K562 (cell line): ENCODE data around the gene CREB5. TPM values are rescaled to one million over a fixed set of nuclear protein-coding genes. Genes with fewer than 3 reads are reported as not detected.

Experiments used
- E2F6 ChIP-seq, 2 experiments: IDR thresholded peaks; 2 replicates each; pipeline ENCODE4 v1.6.1; 2011; ENCODE audit warnings: borderline replicate concordance in 1 of 2, control low read depth in 1 of 2, low read depth in 1 of 2, low read length in 1 of 2, mild to moderate bottlenecking in 1 of 2, mixed read lengths in 1 of 2, moderate library complexity in 1 of 2; ENCODE audit not compliant: insufficient read depth in 1 of 2, insufficient read length in 1 of 2, poor library complexity in 1 of 2, severe bottlenecking in 1 of 2; ENCODE audit errors: extremely low read depth in 1 of 2
- GTF2E2 ChIP-seq: fragments of 200-800 bp; sonication (Bioruptor generic); IDR thresholded peaks from 2 replicates; pipeline ENCODE4 v1.6.1; 2016; ENCODE audit warnings: missing genetic modification characterization, missing compliant biosample characterization
- HEY1 ChIP-seq: fragments of 250-450 bp; sonication (Bioruptor Pico); IDR thresholded peaks from 2 replicates; pipeline ENCODE4 v1.5.0; 2020; ENCODE audit warnings: mild to moderate bottlenecking, moderate library complexity, borderline replicate concordance
- IRF9 ChIP-seq: fragments of 450-650 bp; IDR thresholded peaks from 2 replicates; pipeline ENCODE4 v1.6.1; 2016; ENCODE audit warnings: missing biosample characterization, missing genetic modification characterization
- L3MBTL2 ChIP-seq: fragments of 450-650 bp; IDR thresholded peaks from 2 replicates; pipeline ENCODE4 v1.6.1; 2016; ENCODE audit warnings: mild to moderate bottlenecking, moderate library complexity
- RCOR1 ChIP-seq, 2 experiments: IDR thresholded peaks; 2 replicates each; pipeline ENCODE4 v1.6.1; 2012; ENCODE audit warnings: low read depth in 2 of 2, low read length in 2 of 2, borderline replicate concordance in 1 of 2, improper control_type of control experiment in 1 of 2
- REST ChIP-seq, 2 experiments: fragments of 450-650 bp; formaldehyde crosslinking in 1 of 2; IDR thresholded peaks; 2 replicates each; pipeline versions ENCODE4 v1.4.0 to v1.6.1; 2014 to 2020; ENCODE audit warnings: mild to moderate bottlenecking in 2 of 2, borderline replicate concordance in 1 of 2, low read depth in 1 of 2
- SMAD4 ChIP-seq: fragments of 250-450 bp; sonication (Bioruptor Pico); conservative IDR thresholded peaks from 2 replicates; pipeline ENCODE4 v1.8.0; 2021; ENCODE audit warnings: inconsistent platforms, mild to moderate bottlenecking, moderate library complexity
- SNIP1 ChIP-seq: fragments of 450-650 bp; IDR thresholded peaks from 2 replicates; pipeline ENCODE4 v1.7.1; 2017; ENCODE audit warnings: low read depth, mild to moderate bottlenecking
- TEAD4 ChIP-seq, 2 experiments: sonication (generic) in 1 of 2; formaldehyde crosslinking in 1 of 2; IDR thresholded peaks; 2 replicates each; pipeline versions ENCODE4 v1.6.1 to v1.8.0; 2012 to 2022; ENCODE audit warnings: borderline replicate concordance in 1 of 2, inconsistent platforms in 1 of 2, low read length in 1 of 2, mild to moderate bottlenecking in 1 of 2, missing genetic modification reagents in 1 of 2
- TFAM ChIP-seq: fragments of 250-450 bp; sonication (Bioruptor Pico); conservative IDR thresholded peaks from 2 replicates; pipeline ENCODE4 v1.5.0; 2021; ENCODE audit warnings: mild to moderate bottlenecking, moderate library complexity
- ZNF239 ChIP-seq: fragments of 250-450 bp; sonication (Bioruptor Pico); IDR thresholded peaks from 2 replicates; pipeline ENCODE4 v1.4.0; 2020; ENCODE audit warnings: mild to moderate bottlenecking
- polyA plus RNA-seq, 8 experiments: library from polyadenylated mRNA; depleted of rRNA in 4 of 8; stranded (reverse) in 5 of 8; unstranded in 3 of 8; fragments of >200 nt; fragmentation: Nextera tagmentation in 2 of 8; fragmentation: Illumina TruSeq in 1 of 8; extraction: Ambion mirVana in 2 of 8; extraction: Trizol in 1 of 8; gene quantifications; 2 replicates each; pipeline versions ENCODE4 v1.2.1 to v1.2.3, GENCODE V29; 2011 to 2014; ENCODE audit warnings: inconsistent platforms in 1 of 8, missing spikeins in 1 of 8
- total RNA-seq, 7 experiments: library from RNA; depleted of rRNA in 6 of 7; stranded (reverse); fragments of >200 nt in 6 of 7; fragmentation: Illumina TruSeq in 2 of 7; extraction: Trizol in 2 of 7; gene quantifications; 2 replicates each; pipeline versions ENCODE4 v1.2.1 to v1.2.3, GENCODE V29; 2011 to 2021; ENCODE audit warnings: low replicate concordance in 1 of 7

Gene CREB5
- total and polyA plus RNA-seq, 9 of the 15 experiments (the other 6 are each of a cell fraction or from before 2014, with no cell fraction given) = 0.33 to 6.4 (median 1.8) TPM

GRCh38 chr7:28853834-28854749 is 441.8 kb downstream of the CREB5 start (continued):
- TF ChIP-seq REST (IDR thresholded peaks at IDR 0.05; ENCODE audit: borderline replicate concordance) (peak; percentile 44; the same call in 1 of the 2 replicates), REST (CRISPR knock-in tag; IDR thresholded peaks at IDR 0.05; ENCODE audit: low read depth) (no peak), TFAM (no peak), IRF9 (tag) (no peak), E2F6 (IDR thresholded peaks at IDR 0.05; ENCODE audit: borderline replicate concordance in 1 of 2, extremely low read depth in 1 of 2, insufficient read depth in 1 of 2, insufficient read length in 1 of 2, low read depth in 1 of 2, low read length in 1 of 2, poor library complexity in 1 of 2, severe bottlenecking in 1 of 2) (peak in 1 of 2 experiments; percentile 36), GTF2E2 (tag) (no peak), L3MBTL2 (peak; percentile 38; the same call in 1 of the 2 replicates), TEAD4 (IDR thresholded peaks at IDR 0.05; ENCODE audit: low read length) (no peak), TEAD4 (CRISPR knock-in tag; IDR thresholded peaks at IDR 0.05; ENCODE audit: borderline replicate concordance) (no peak), HEY1 (CRISPR knock-in tag) (no peak), RCOR1 (IDR thresholded peaks at IDR 0.05; ENCODE audit: borderline replicate concordance in 1 of 2, low read depth in 2 of 2, low read length in 2 of 2) (0 out of 4 replicates have a peak, but pooled peaks of 1 of the 2 experiments have one; percentile 14), ZNF239 (CRISPR knock-in tag) (no peak), SNIP1 (no peak), SMAD4 (CRISPR knock-in tag) (0 out of 2 replicates have a peak, but pooled peaks have one; percentile 37)
